OCI-LY7 (cell line): Measurements from ENCODE around the gene SELENOT. TPM values are rescaled to one million over a fixed set of nuclear protein-coding genes. Genes with fewer than 3 reads are reported as not detected.
A peak's percentile ranks its signal among the peaks of the same experiment; 100 is the strongest.

ENCODE experiments used
- BruUV-seq: library from RNA; stranded (reverse); fragments of 400-500 nt; replicated peaks from 2 replicates; lab custom pipeline; 2021; lab: Mats Ljungman, UMichigan
- CTCF ChIA-PET: fragments of 300-600 bp; sonication (Branson Sonifier 250); formaldehyde crosslinking; loops from one replicate; lab custom pipeline; 2022; ENCODE audit warnings: antibody characterized with exemption; ENCODE audit not compliant: unreplicated experiment; lab: Charles Lee
- POLR2A ChIA-PET: fragments of 300-600 bp; sonication (Branson Sonifier 250); formaldehyde crosslinking; loops from one replicate; lab custom pipeline; 2022; ENCODE audit warnings: antibody characterized with exemption; lab: Charles Lee
- DNase-seq: peaks from one replicate; pipeline ENCODE4 v3.0.0-alpha.2; 2015; ENCODE audit warnings: low spot score
- H2AFZ ChIP-seq: fragments of 200-600 bp; sonication (generic), shearing (Covaris generic); 2 replicates; pipeline ENCODE4 v1.6.1; 2014; ENCODE audit warnings: mild to moderate bottlenecking, antibody characterized with exemption, low read length, moderate library complexity
- H3K27ac ChIP-seq: fragments of 200-600 bp; sonication (generic); 2 replicates; pipeline ENCODE4 v1.5.1; 2014; ENCODE audit warnings: mixed run types, low read depth, mild to moderate bottlenecking, moderate library complexity, low read length, inconsistent platforms; ENCODE audit not compliant: poor library complexity, severe bottlenecking
- H3K36me3 ChIP-seq: fragments of 200-600 bp; sonication (generic); 2 replicates; pipeline ENCODE4 v1.6.1; 2014; ENCODE audit warnings: mild to moderate bottlenecking, antibody characterized with exemption, low read length, moderate library complexity, mixed read lengths; ENCODE audit not compliant: insufficient read depth
- H3K4me1 ChIP-seq: fragments of 200-600 bp; sonication (generic); 2 replicates; pipeline ENCODE4 v1.5.1; 2014; ENCODE audit warnings: mild to moderate bottlenecking, low read length; ENCODE audit not compliant: insufficient read depth, poor library complexity, severe bottlenecking
- H3K4me2 ChIP-seq: fragments of 200-600 bp; sonication (generic); 2 replicates; pipeline ENCODE4 v1.6.1; 2014; ENCODE audit warnings: mild to moderate bottlenecking, low read length
- H3K4me3 ChIP-seq: fragments of 200-600 bp; sonication (generic); 2 replicates; pipeline ENCODE4 v1.5.1; 2014; ENCODE audit warnings: mild to moderate bottlenecking, low read depth, low read length; ENCODE audit not compliant: poor library complexity, severe bottlenecking
- H3K79me2 ChIP-seq: fragments of 200-600 bp; sonication (generic); 2 replicates; pipeline ENCODE4 v1.6.1; 2016; ENCODE audit warnings: low read depth, mild to moderate bottlenecking, low read length, moderate library complexity, mixed read lengths; ENCODE audit not compliant: insufficient read depth
- H3K9me2 ChIP-seq: fragments of 200-600 bp; sonication (generic); 2 replicates; pipeline ENCODE4 v1.6.1; 2016; ENCODE audit warnings: mild to moderate bottlenecking, low read length, mixed read lengths; ENCODE audit not compliant: insufficient read depth
- H3K9me3 ChIP-seq: fragments of 200-600 bp; sonication (generic); 2 replicates; pipeline ENCODE4 v1.6.1; 2014; ENCODE audit warnings: mild to moderate bottlenecking, mixed run types, low read length, mixed read lengths
- H4K20me1 ChIP-seq: fragments of 200-600 bp; sonication (generic); 2 replicates; pipeline ENCODE4 v1.6.1; 2014; ENCODE audit warnings: mild to moderate bottlenecking, antibody characterized with exemption, low read length, moderate library complexity, mixed read lengths; ENCODE audit not compliant: insufficient read depth
- EZH2phosphoT487 ChIP-seq: fragments of 200-600 bp; sonication (generic); IDR thresholded peaks from 2 replicates; pipeline ENCODE4 v1.6.1; 2018; ENCODE audit warnings: low read depth, borderline replicate concordance, mild to moderate bottlenecking, mixed run types, antibody characterized with exemption, low read length, moderate library complexity, mixed read lengths
- intact Hi-C: fragments of 100-400 bp; cut with micrococcal nuclease; formaldehyde crosslinking; loops from one replicate; pipeline ENCODE4 v1.10.0; 2022; ENCODE audit not compliant: unreplicated experiment
- total RNA-seq, 2 experiments: library from RNA; depleted of rRNA in 1 of 2; stranded (reverse); fragments of >200 nt in 1 of 2; shearing (Covaris generic) in 1 of 2; gene quantifications; 2 replicates each; pipeline ENCODE4 v1.2.3, GENCODE V29; 2014 to 2022
- TF ChIP-seq, protein P1 (sequence below): fragments of 200-600 bp; sonication (generic); conservative IDR thresholded peaks from 2 replicates; pipeline ENCODE4 v1.5.1; 2014; ENCODE audit warnings: mild to moderate bottlenecking, antibody characterized with exemption, low read length, moderate library complexity, mixed read lengths

Gene SELENOT
- total RNA-seq, 2 experiments from 2014 or later: 60.7 to 71.8 TPM

DNA sequence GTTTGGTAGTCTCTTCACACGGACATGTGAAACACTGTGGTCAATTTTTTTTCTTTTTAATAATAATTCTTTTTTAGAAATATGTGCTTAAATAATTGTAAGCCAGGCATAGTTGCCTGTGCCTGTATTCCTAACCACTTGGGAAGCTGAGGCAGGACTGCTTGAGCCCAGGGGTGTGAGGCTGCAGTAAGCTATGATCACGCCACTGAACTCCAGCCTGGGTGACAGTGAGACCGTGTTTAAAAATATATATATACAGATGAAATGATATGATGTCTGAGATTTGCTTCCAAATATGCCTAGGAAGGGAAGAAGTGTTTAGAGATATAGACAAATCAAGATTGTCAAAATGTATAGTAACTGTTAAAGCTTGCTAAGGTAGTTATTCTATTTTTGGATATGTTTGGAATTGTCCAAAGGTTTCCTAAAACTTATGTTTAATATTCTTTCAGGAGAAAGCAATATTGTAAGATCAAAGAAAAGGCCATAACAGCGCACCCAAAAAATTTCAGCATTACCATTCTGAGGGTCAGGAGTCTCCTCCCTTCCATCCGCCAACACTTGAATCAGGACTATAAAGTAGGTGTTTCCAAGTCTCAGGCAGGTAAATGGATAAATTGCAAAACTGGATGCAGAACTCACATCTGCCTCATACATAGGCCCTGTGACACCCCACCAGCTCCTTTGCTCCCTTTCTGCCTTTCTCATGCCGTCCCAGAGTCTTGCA is 532 bp upstream of the SELENOT start:
- H3K9me3 ChIP-seq: no peaks in the 10 kb centered on the region
- TSS peak; percentile 96 for BruUV-seq
- ChIA-PET CTCF (interaction anchor here (0.6 kb wide), 1 partner anchor 1038 kb away, joined by 3 read pairs; no protein-coding TSS in a partner anchor), POLR2A (interaction anchor here (0.6 to 1.7 kb wide), 23 partner anchors 8 to 193 kb away, joined by 3 to 9 read pairs (median 4); partner anchors contain the start of gene ERICH6)
- H2AFZ ChIP-seq: peak overlapping the region; percentile 36; the same call in 1 of the 2 replicates
- TF ChIP-seq EZH2phosphoT487: no peak
- H3K9me2 ChIP-seq: no peaks in the 10 kb centered on the region
- intact Hi-C loops: loop anchor here (1.0 to 5.0 kb wide), 5 partner anchors 56 to 485 kb away; partner anchors contain the start of genes EIF2A, ERICH6, MED12L and SERP1
- H4K20me1 ChIP-seq: peaks cover 34% of the 10 kb centered on the region
- H3K4me1 ChIP-seq: peaks cover 54% of the 10 kb centered on the region
- H3K79me2 ChIP-seq: peaks cover 95% of the 10 kb centered on the region
- peak overlapping the region; percentile 83 for H3K4me2 ChIP-seq
- peak overlapping the region; percentile 93 for H3K27ac ChIP-seq
- H3K4me3 ChIP-seq: peak overlapping the region; percentile 88
- H3K36me3 ChIP-seq: peaks cover 36% of the 10 kb centered on the region
- no peak for DNase-seq

DNA sequence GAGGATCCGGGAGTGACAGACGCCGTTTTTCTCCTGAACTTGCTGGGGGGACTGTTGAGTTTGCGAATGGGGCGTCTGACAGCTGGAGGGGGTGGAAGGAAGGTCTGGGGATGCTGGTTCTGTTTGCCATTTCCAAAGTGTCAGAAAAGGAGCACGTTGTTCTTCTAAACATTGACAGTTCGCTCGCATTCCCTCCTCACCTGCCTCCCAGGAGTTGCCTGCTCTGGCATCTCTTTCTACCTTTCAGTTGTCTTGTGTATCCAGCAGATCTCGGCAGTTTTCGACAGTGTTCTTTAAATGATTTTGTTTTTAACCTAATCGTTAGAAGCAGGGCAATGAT is 829 bp downstream of the SELENOT start:
- H3K27ac ChIP-seq: peak overlapping the region; percentile 93
- no peaks in the 10 kb centered on the region for H3K9me3 ChIP-seq
- intact Hi-C loops: loop anchor here (1.0 to 5.0 kb wide), 5 partner anchors 58 to 483 kb away; partner anchors contain the start of genes EIF2A, ERICH6, MED12L and SERP1
- H3K36me3 ChIP-seq: peaks cover 49% of the 10 kb centered on the region
- ChIA-PET CTCF (no interaction called here), POLR2A (no interaction called here)
- H3K4me1 ChIP-seq: peaks cover 54% of the 10 kb centered on the region
- TF ChIP-seq, protein P1, sequence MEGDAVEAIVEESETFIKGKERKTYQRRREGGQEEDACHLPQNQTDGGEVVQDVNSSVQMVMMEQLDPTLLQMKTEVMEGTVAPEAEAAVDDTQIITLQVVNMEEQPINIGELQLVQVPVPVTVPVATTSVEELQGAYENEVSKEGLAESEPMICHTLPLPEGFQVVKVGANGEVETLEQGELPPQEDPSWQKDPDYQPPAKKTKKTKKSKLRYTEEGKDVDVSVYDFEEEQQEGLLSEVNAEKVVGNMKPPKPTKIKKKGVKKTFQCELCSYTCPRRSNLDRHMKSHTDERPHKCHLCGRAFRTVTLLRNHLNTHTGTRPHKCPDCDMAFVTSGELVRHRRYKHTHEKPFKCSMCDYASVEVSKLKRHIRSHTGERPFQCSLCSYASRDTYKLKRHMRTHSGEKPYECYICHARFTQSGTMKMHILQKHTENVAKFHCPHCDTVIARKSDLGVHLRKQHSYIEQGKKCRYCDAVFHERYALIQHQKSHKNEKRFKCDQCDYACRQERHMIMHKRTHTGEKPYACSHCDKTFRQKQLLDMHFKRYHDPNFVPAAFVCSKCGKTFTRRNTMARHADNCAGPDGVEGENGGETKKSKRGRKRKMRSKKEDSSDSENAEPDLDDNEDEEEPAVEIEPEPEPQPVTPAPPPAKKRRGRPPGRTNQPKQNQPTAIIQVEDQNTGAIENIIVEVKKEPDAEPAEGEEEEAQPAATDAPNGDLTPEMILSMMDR: no peak
- TF ChIP-seq EZH2phosphoT487: no peak
- H2AFZ ChIP-seq: no peak overlapping the region
- peak overlapping the region; percentile 88 for H3K4me3 ChIP-seq
- no peak for DNase-seq
- peak overlapping the region; percentile 93 for H3K4me2 ChIP-seq
- H4K20me1 ChIP-seq: peaks cover 47% of the 10 kb centered on the region
- H3K79me2 ChIP-seq: peaks cover 97% of the 10 kb centered on the region
- H3K9me2 ChIP-seq: no peaks in the 10 kb centered on the region
- no TSS peak for BruUV-seq

DNA sequence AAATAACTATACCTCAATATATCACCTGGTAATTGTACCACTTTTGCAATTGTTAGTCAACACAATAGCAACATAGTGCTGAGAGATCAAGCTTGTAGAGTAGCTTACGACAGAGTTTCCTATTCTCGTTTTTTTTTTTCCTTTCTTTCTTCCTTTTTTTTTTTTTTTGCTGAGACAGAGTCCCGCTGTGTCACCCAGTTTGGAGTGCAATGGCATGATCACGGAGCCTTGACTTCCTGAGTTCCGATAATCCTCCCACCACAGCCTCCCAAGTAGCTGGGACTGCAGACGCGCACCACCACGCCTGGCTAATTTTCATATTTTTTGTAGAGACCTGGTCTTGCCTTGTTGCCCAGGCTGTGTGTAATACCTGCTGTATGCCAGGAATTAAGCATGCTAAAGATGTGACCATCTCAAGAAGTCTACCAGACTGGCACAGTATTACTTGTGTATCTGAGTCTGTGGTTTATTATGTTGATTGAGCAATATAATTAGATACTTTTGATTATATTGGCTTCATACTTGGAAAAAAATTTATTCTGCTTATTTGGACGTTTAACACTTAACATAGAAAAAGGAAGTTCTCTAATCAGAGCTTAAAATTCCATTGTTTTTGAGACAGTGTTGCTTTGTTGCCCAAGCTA is 3.0 kb downstream of the SELENOT start:
- Histone ChIP-seq H2AFZ (no peak overlapping the region), H3K4me3 (peak overlapping the region; percentile 88), H4K20me1 (peaks cover 65% of the 10 kb centered on the region), H3K4me2 (peak overlapping the region; percentile 93), H3K9me3 (no peaks in the 10 kb centered on the region), H3K36me3 (peaks cover 71% of the 10 kb centered on the region), H3K9me2 (no peaks in the 10 kb centered on the region), H3K27ac (peak overlapping the region; percentile 93), H3K79me2 (peaks cover 97% of the 10 kb centered on the region), H3K4me1 (peaks cover 56% of the 10 kb centered on the region)
- no peak for TF ChIP-seq EZH2phosphoT487
- TF ChIP-seq, protein P1: no peak
- peak; percentile 27 for DNase-seq
- ChIA-PET CTCF (interaction anchor here (0.5 kb wide), 1 partner anchor 157 kb away, joined by 4 read pairs; the partner anchor contains the start of gene SIAH2), POLR2A (interaction anchor here (0.5 to 1.2 kb wide), 7 partner anchors 8 to 93 kb away, joined by 3 to 7 read pairs (median 3); no protein-coding TSS in a partner anchor)
- no TSS peak for BruUV-seq
- intact Hi-C loops: no loop called here
